ENCODE data around the gene FLRT2.

DNA sequence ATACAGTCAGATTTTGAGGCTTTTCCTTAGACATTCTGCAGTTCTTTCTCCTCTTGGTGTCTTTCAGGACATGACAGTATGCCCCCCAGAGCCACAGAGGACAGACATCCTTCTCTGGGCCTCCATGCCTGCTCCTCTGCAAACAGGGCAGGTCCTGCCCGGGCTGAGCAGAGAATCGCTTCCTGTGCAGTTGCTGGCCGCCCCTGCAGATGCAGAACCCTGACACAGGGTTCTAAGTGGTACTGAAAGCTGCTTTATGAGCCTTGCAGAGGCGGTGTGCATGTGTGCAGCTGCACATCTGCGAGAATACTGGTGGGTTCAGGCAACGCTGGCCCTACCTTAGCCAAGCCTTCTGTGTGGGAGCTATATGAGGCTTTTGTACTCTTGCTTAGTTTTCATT is 54.5 kb downstream of the FLRT2 start:
- TF ChIP-seq EP300 (IDR thresholded peaks at IDR 0.05; ENCODE audit: borderline replicate concordance) (no peak), RAD21 (IDR thresholded peaks at IDR 0.05; ENCODE audit: low read depth) (no peak), CREB1 (IDR thresholded peaks at IDR 0.05; ENCODE audit: low read depth) (no peak), NFIC (IDR thresholded peaks at IDR 0.05) (no peak), EGR1 (IDR thresholded peaks at IDR 0.05) (no peak), MAX (IDR thresholded peaks at IDR 0.05) (no peak), CEBPB (IDR thresholded peaks at IDR 0.05) (no peak), TEAD4 (IDR thresholded peaks at IDR 0.05) (no peak), YY1 (IDR thresholded peaks at IDR 0.05; ENCODE audit: low read depth) (no peak), TAF1 (IDR thresholded peaks at IDR 0.05; ENCODE audit: low read depth) (no peak), TCF12 (IDR thresholded peaks at IDR 0.05; ENCODE audit: low read depth) (no peak)
- TF ChIP-seq, protein P1, sequence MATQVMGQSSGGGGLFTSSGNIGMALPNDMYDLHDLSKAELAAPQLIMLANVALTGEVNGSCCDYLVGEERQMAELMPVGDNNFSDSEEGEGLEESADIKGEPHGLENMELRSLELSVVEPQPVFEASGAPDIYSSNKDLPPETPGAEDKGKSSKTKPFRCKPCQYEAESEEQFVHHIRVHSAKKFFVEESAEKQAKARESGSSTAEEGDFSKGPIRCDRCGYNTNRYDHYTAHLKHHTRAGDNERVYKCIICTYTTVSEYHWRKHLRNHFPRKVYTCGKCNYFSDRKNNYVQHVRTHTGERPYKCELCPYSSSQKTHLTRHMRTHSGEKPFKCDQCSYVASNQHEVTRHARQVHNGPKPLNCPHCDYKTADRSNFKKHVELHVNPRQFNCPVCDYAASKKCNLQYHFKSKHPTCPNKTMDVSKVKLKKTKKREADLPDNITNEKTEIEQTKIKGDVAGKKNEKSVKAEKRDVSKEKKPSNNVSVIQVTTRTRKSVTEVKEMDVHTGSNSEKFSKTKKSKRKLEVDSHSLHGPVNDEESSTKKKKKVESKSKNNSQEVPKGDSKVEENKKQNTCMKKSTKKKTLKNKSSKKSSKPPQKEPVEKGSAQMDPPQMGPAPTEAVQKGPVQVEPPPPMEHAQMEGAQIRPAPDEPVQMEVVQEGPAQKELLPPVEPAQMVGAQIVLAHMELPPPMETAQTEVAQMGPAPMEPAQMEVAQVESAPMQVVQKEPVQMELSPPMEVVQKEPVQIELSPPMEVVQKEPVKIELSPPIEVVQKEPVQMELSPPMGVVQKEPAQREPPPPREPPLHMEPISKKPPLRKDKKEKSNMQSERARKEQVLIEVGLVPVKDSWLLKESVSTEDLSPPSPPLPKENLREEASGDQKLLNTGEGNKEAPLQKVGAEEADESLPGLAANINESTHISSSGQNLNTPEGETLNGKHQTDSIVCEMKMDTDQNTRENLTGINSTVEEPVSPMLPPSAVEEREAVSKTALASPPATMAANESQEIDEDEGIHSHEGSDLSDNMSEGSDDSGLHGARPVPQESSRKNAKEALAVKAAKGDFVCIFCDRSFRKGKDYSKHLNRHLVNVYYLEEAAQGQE (IDR thresholded peaks at IDR 0.05; ENCODE audit: low read depth) = no peak

Data from Ishikawa (cell line).